HCT116 (cell line): ENCODE results near the gene TM9SF4.

ENCODE experiments used
- CTCF ChIP-seq, 3 experiments: fragments of 200-600 bp in 1 of 3; sonication (generic) in 1 of 3; IDR thresholded peaks in 2 of 3; conservative IDR thresholded peaks in 1 of 3; 2 replicates each; pipeline ENCODE4 v1.5.1; 2012 to 2017; ENCODE audit warnings: low read depth in 2 of 3, low read length in 2 of 3, antibody characterized with exemption in 1 of 3, borderline replicate concordance in 1 of 3, control low read depth in 1 of 3, mild to moderate bottlenecking in 1 of 3, mixed read lengths in 1 of 3, mixed run types in 1 of 3, moderate library complexity in 1 of 3; ENCODE audit not compliant: insufficient read depth in 1 of 3
- MAX ChIP-seq: IDR thresholded peaks from 2 replicates; pipeline ENCODE4 v1.6.1; 2012
- POLR2AphosphoS5 ChIP-seq: IDR thresholded peaks from 2 replicates; pipeline ENCODE4 v1.6.1; 2011; ENCODE audit warnings: mild to moderate bottlenecking, low read depth, low read length, moderate library complexity
- SRF ChIP-seq: IDR thresholded peaks from 2 replicates; pipeline ENCODE4 v1.6.1; 2012; ENCODE audit warnings: low read depth
- ZFX ChIP-seq: fragments of 450-650 bp; IDR thresholded peaks from 2 replicates; pipeline ENCODE4 v1.6.1; 2017

- TF ChIP-seq ZFX, result no peak
- TF ChIP-seq POLR2AphosphoS5, result no peak
- no peak for TF ChIP-seq MAX
- TF ChIP-seq SRF, result no peak
- TF ChIP-seq CTCF (IDR thresholded peaks at IDR 0.05 in 2 of 3, conservative IDR thresholded peaks at IDR 0.05 in 1 of 3; ENCODE audit: borderline replicate concordance in 1 of 3, insufficient read depth in 1 of 3, low read depth in 2 of 3, low read length in 2 of 3), result no peak
Measured at GRCh38 chr20:32064667-32065066, 44.8 kb upstream of the TM9SF4 start.
